Keratinocyte (primary cell): ENCODE measurements around the gene FNDC3A. TPM values are rescaled to one million over a fixed set of nuclear protein-coding genes. Genes with fewer than 3 reads are reported as not detected.
"Not testable (repeated sequence)": the region's sequence is repeated elsewhere in the genome, so short reads cannot be mapped to it uniquely, and the experiment has no call there.

Experiments used
- DNase-seq: peaks from one replicate; pipeline ENCODE4 v3.0.0-alpha.2; 2011; ENCODE audit warnings: low read depth, missing footprints, low spot score
- FAIRE-seq: peaks from 2 replicates; lab custom pipeline; 2011; peaks lifted over from hg19 to GRCh38; lab: Jason Lieb, UNC
- H2AFZ ChIP-seq: 2 replicates; pipeline ENCODE4 v1.6.0; 2012; ENCODE audit warnings: low read length, control low read depth, inconsistent platforms; ENCODE audit not compliant: control insufficient read depth
- H3K27ac ChIP-seq: 2 replicates; pipeline ENCODE4 v1.5.1; 2011; ENCODE audit warnings: low read length; ENCODE audit not compliant: control insufficient read depth, insufficient read depth
- H3K27me3 ChIP-seq: 3 replicates; pipeline ENCODE4 v1.6.0; 2011; ENCODE audit warnings: low read length; ENCODE audit not compliant: control insufficient read depth, insufficient read depth; ENCODE audit errors: extremely low read depth
- H3K36me3 ChIP-seq, 2 experiments: 2 replicates in 1 of 2; 3 replicates in 1 of 2; pipeline ENCODE4 v1.5.1; 2011; ENCODE audit warnings: low read length in 2 of 2, mild to moderate bottlenecking in 1 of 2; ENCODE audit not compliant: control insufficient read depth in 2 of 2, insufficient read depth in 2 of 2; ENCODE audit errors: extremely low read depth in 1 of 2
- H3K4me1 ChIP-seq: 3 replicates; pipeline ENCODE4 v1.5.1; 2011; ENCODE audit warnings: low read length; ENCODE audit not compliant: control insufficient read depth, insufficient read depth; ENCODE audit errors: extremely low read depth
- H3K4me2 ChIP-seq: 3 replicates; pipeline ENCODE4 v1.6.0; 2011; ENCODE audit warnings: low read depth, low read length; ENCODE audit not compliant: control insufficient read depth, insufficient read depth; ENCODE audit errors: extremely low read depth
- H3K4me3 ChIP-seq, 3 experiments: fragments of 200-600 bp in 1 of 3; sonication (generic) in 1 of 3; 2 replicates in 2 of 3; 3 replicates in 1 of 3; pipeline ENCODE4 v1.5.1; 2011 to 2016; ENCODE audit warnings: low read length in 3 of 3, mild to moderate bottlenecking in 3 of 3, control low read depth in 2 of 3, inconsistent platforms in 1 of 3, low read depth in 1 of 3, mixed read lengths in 1 of 3, mixed run types in 1 of 3, moderate library complexity in 1 of 3; ENCODE audit not compliant: control insufficient read depth in 2 of 3, insufficient read depth in 2 of 3; ENCODE audit errors: extremely low read depth in 1 of 3
- H3K79me2 ChIP-seq: 2 replicates; pipeline ENCODE4 v1.6.0; 2012; ENCODE audit warnings: low read length; ENCODE audit not compliant: control insufficient read depth, insufficient read depth
- H3K9ac ChIP-seq: 3 replicates; pipeline ENCODE4 v1.6.0; 2011; ENCODE audit warnings: low read length; ENCODE audit not compliant: control insufficient read depth, insufficient read depth; ENCODE audit errors: extremely low read depth
- H3K9me1 ChIP-seq: 3 replicates; pipeline ENCODE4 v1.6.0; 2011; ENCODE audit warnings: low read length; ENCODE audit not compliant: control insufficient read depth, insufficient read depth; ENCODE audit errors: extremely low read depth
- H3K9me3 ChIP-seq: 2 replicates; pipeline ENCODE4 v1.5.1; 2012; ENCODE audit warnings: low read depth, low read length; ENCODE audit not compliant: control insufficient read depth
- H4K20me1 ChIP-seq: 3 replicates; pipeline ENCODE4 v1.6.0; 2011; ENCODE audit warnings: low read length; ENCODE audit not compliant: control insufficient read depth, insufficient read depth; ENCODE audit errors: extremely low read depth
- CTCF ChIP-seq, 3 experiments: IDR thresholded peaks in 1 of 3; conservative IDR thresholded peaks in 1 of 3; optimal IDR thresholded peaks in 1 of 3; 2 replicates in 2 of 3; 3 replicates in 1 of 3; pipeline versions ENCODE3 to v1.5.1; 2011; ENCODE audit warnings: low read length in 3 of 3, mild to moderate bottlenecking in 3 of 3, moderate library complexity in 2 of 3, control low read depth in 1 of 3, inconsistent platforms in 1 of 3; ENCODE audit not compliant: insufficient read depth in 2 of 3; ENCODE audit errors: extremely low read depth in 1 of 3
- EZH2 ChIP-seq: IDR thresholded peaks from one replicate; pipeline ENCODE4 v1.6.1; 2012; ENCODE audit warnings: inconsistent platforms, mild to moderate bottlenecking, low read length, moderate library complexity
- dilution Hi-C: fragments of 300-500 bp; cut with MboI; formaldehyde crosslinking; loops from one replicate; pipeline ENCODE4 v1.7.0; 2020; ENCODE audit warnings: low sequenced_read_pairs; ENCODE audit not compliant: extremely low pct_ligation_motif_present
- polyA plus RNA-seq, 5 experiments: library from polyadenylated mRNA; depleted of rRNA in 3 of 5; stranded (reverse) in 3 of 5; stranded (forward) in 1 of 5; unstranded in 1 of 5; fragments of >200 nt; gene quantifications; 1 replicate in 1 of 5; 2 replicates in 3 of 5; 3 replicates in 1 of 5; pipeline versions ENCODE4 v1.2.1 to v1.2.3, GENCODE V29; 2011 to 2012; ENCODE audit warnings: missing spikeins in 2 of 5, low read depth in 1 of 5, low replicate concordance in 1 of 5

The FNDC3A gene
- polyA plus RNA-seq, 1 donor (not counting 4 experiments of a cell fraction or from before 2014, with no cell fraction given): 28.4 TPM

GRCh38 chr13:49148405-49148804 lies 172.7 kb downstream of the FNDC3A start:
- Histone ChIP-seq H3K79me2 (no peaks in the 10 kb centered on the region), H3K4me3 (no peak overlapping the region), H3K4me2 (no peak overlapping the region), H3K9me3 (no peaks in the 10 kb centered on the region), H3K27me3 (no peaks in the 10 kb centered on the region), H3K27ac (no peak overlapping the region), H4K20me1 (no peaks in the 10 kb centered on the region), H3K9ac (no peak overlapping the region), H3K36me3 (no peaks in the 10 kb centered on the region), H3K4me1 (no peaks in the 10 kb centered on the region), H3K9me1 (no peaks in the 10 kb centered on the region), H2AFZ (no peak overlapping the region)
- dilution Hi-C loops: no loop called here
- FAIRE-seq: no peak
- DNase-seq: no peak
- TF ChIP-seq CTCF (optimal IDR thresholded peaks at IDR 0.05 in 1 of 3, IDR thresholded peaks at IDR 0.05 in 1 of 3, conservative IDR thresholded peaks at IDR 0.05 in 1 of 3; ENCODE audit: extremely low read depth in 1 of 3, insufficient read depth in 2 of 3, low read length in 3 of 3) (no peak), EZH2 (no peak)

GRCh38 chr13:49157955-49158584 lies 182.4 kb downstream of the FNDC3A start:
- DNase-seq, H3K9me1 ChIP-seq, H4K20me1 ChIP-seq, H3K79me2 ChIP-seq, FAIRE-seq, H3K4me1 ChIP-seq, H3K4me3 ChIP-seq, H3K9ac ChIP-seq, H3K27me3 ChIP-seq, H3K36me3 ChIP-seq, H3K4me2 ChIP-seq, H3K27ac ChIP-seq, H3K9me3 ChIP-seq, dilution Hi-C loops, H2AFZ ChIP-seq: not testable (repeated sequence)

GRCh38 chr13:49163162-49163561 lies 187.4 kb downstream of the FNDC3A start:
- DNase-seq, dilution Hi-C loops, H3K9me3 ChIP-seq, H3K4me2 ChIP-seq, H3K4me1 ChIP-seq, H3K27me3 ChIP-seq, H3K4me3 ChIP-seq, H3K9me1 ChIP-seq, H3K36me3 ChIP-seq, H3K79me2 ChIP-seq, H3K9ac ChIP-seq, FAIRE-seq, H4K20me1 ChIP-seq, H3K27ac ChIP-seq, H2AFZ ChIP-seq: not testable (repeated sequence)
